H1 (cell line): ENCODE measurements around the gene MYH6. TPM values are rescaled to one million over a fixed set of nuclear protein-coding genes. Genes with fewer than 3 reads are reported as not detected.

Experiments
- CTCF ChIA-PET: fragments of 300-600 bp; sonication (Branson Sonifier 250); formaldehyde crosslinking; loops from one replicate; lab custom pipeline; 2021; ENCODE audit not compliant: partially characterized antibody; lab: Charles Lee
- POLR2A ChIA-PET: fragments of 300-600 bp; sonication (Branson Sonifier 250); formaldehyde crosslinking; loops from one replicate; lab custom pipeline; 2021; ENCODE audit warnings: inconsistent platforms; ENCODE audit not compliant: partially characterized antibody; lab: Charles Lee
- DNase-seq, 2 experiments: peaks; one replicate each; pipeline versions ENCODE4 v3.0.0 to v3.0.0-alpha.2; 2010 to 2022; ENCODE audit warnings: low spot score in 2 of 2, low read depth in 1 of 2, mixed read lengths in 1 of 2
- FAIRE-seq: peaks from 2 replicates; lab custom pipeline; 2011; peaks lifted over from hg19 to GRCh38; lab: Jason Lieb, UNC
- H2AFZ ChIP-seq: 2 replicates; pipeline ENCODE4 v1.8.1; 2012; ENCODE audit warnings: low read length, inconsistent platforms
- H2AK5ac ChIP-seq: 2 replicates; pipeline ENCODE4 v1.6.1; 2013; ENCODE audit warnings: low read depth, low read length
- H2BK120ac ChIP-seq: replicated peaks from 2 replicates; pipeline ENCODE3; 2013; ENCODE audit warnings: low read depth, low read length, inconsistent platforms
- H2BK12ac ChIP-seq: 2 replicates; pipeline ENCODE4 v1.6.1; 2013; ENCODE audit warnings: low read depth, low read length
- H2BK15ac ChIP-seq: 2 replicates; pipeline ENCODE4 v1.6.1; 2013; ENCODE audit warnings: low read length
- H2BK20ac ChIP-seq: 2 replicates; pipeline ENCODE4 v1.6.1; 2013; ENCODE audit warnings: low read length
- H2BK5ac ChIP-seq: 2 replicates; pipeline ENCODE4 v1.6.1; 2013; ENCODE audit warnings: low read depth, low read length
- H3K14ac ChIP-seq: 2 replicates; pipeline ENCODE4 v1.6.1; 2013; ENCODE audit warnings: inconsistent platforms; ENCODE audit not compliant: insufficient read length
- H3K18ac ChIP-seq: 2 replicates; pipeline ENCODE4 v1.6.1; 2013; ENCODE audit warnings: low read length; ENCODE audit errors: extremely low read depth
- H3K23ac ChIP-seq: 2 replicates; pipeline ENCODE4 v1.6.1; 2013; ENCODE audit warnings: inconsistent platforms; ENCODE audit not compliant: insufficient read length
- H3K23me2 ChIP-seq: 2 replicates; pipeline ENCODE4 v1.6.1; 2013; ENCODE audit warnings: low read depth, low read length
- H3K27ac ChIP-seq: 2 replicates; pipeline ENCODE4 v1.6.1; 2011; ENCODE audit warnings: low read depth, low read length, inconsistent platforms
- H3K27me3 ChIP-seq, 4 experiments: replicated peaks in 1 of 4; 1 replicate in 1 of 4; 2 replicates in 3 of 4; pipeline versions ENCODE4 v1.6.1 to v1.8.1; 2011 to 2013; ENCODE audit warnings: low read length in 3 of 4, mild to moderate bottlenecking in 3 of 4, inconsistent platforms in 2 of 4, mixed read lengths in 2 of 4, moderate library complexity in 1 of 4; ENCODE audit not compliant: control insufficient read depth in 3 of 4, insufficient read depth in 3 of 4; ENCODE audit errors: extremely low read depth in 1 of 4
- H3K36me3 ChIP-seq, 4 experiments: 2 replicates each; pipeline versions ENCODE4 v1.6.1 to v1.8.1; 2011 to 2013; ENCODE audit warnings: mild to moderate bottlenecking in 4 of 4, low read length in 3 of 4, moderate library complexity in 2 of 4, control low read depth in 1 of 4, inconsistent platforms in 1 of 4; ENCODE audit not compliant: insufficient read depth in 4 of 4, control insufficient read depth in 2 of 4
- H3K4ac ChIP-seq: replicated peaks from 2 replicates; pipeline ENCODE3; 2013; ENCODE audit warnings: low read length, low read depth, mixed read lengths, inconsistent platforms; ENCODE audit not compliant: insufficient read length
- H3K4me1 ChIP-seq, 4 experiments: replicated peaks in 1 of 4; 1 replicate in 1 of 4; 2 replicates in 3 of 4; pipeline versions ENCODE4 v1.6.1 to v1.8.1; 2011 to 2013; ENCODE audit warnings: low read length in 3 of 4, inconsistent platforms in 2 of 4, mixed read lengths in 1 of 4; ENCODE audit not compliant: insufficient read depth in 4 of 4, control insufficient read depth in 3 of 4
- H3K4me2 ChIP-seq, 2 experiments: 2 replicates each; pipeline versions ENCODE4 v1.6.1 to v1.8.1; 2011 to 2013; ENCODE audit warnings: low read depth in 2 of 2, low read length in 2 of 2, control low read depth in 1 of 2, inconsistent platforms in 1 of 2, mild to moderate bottlenecking in 1 of 2; ENCODE audit not compliant: insufficient read depth in 1 of 2
- H3K4me3 ChIP-seq, 4 experiments: fragments of 200-600, 300-600 bp in 1 of 4; sonication (generic), shearing (Covaris generic), sonication (Bioruptor Twin) in 1 of 4; 2 replicates each; pipeline versions ENCODE4 v1.5.1 to v1.8.1; 2011 to 2016; ENCODE audit warnings: low read length in 4 of 4, low read depth in 3 of 4, control low read depth in 2 of 4, inconsistent platforms in 2 of 4, mild to moderate bottlenecking in 2 of 4, mixed read lengths in 1 of 4, moderate library complexity in 1 of 4; ENCODE audit not compliant: insufficient read depth in 2 of 4; ENCODE audit errors: extremely low read depth in 1 of 4
- H3K56ac ChIP-seq: replicated peaks from 2 replicates; pipeline ENCODE3; 2013; ENCODE audit warnings: low read depth, mild to moderate bottlenecking, mixed read lengths, low read length, inconsistent platforms; ENCODE audit not compliant: insufficient read length
- H3K79me1 ChIP-seq: 2 replicates; pipeline ENCODE4 v1.6.1; 2013; ENCODE audit warnings: low read depth, low read length, control low read depth
- H3K79me2 ChIP-seq, 2 experiments: 2 replicates each; pipeline versions ENCODE4 v1.6.1 to v1.8.1; 2012 to 2013; ENCODE audit warnings: low read length in 2 of 2, mild to moderate bottlenecking in 2 of 2, inconsistent platforms in 1 of 2; ENCODE audit not compliant: insufficient read depth in 2 of 2, control insufficient read depth in 1 of 2
- H3K9ac ChIP-seq, 4 experiments: replicated peaks in 1 of 4; 1 replicate in 1 of 4; 2 replicates in 3 of 4; pipeline versions ENCODE4 v1.6.1 to v1.8.1; 2011 to 2013; ENCODE audit warnings: low read depth in 3 of 4, low read length in 3 of 4, control low read depth in 2 of 4, mild to moderate bottlenecking in 2 of 4, moderate library complexity in 2 of 4, inconsistent platforms in 1 of 4; ENCODE audit errors: extremely low read depth in 1 of 4
- H3K9me3 ChIP-seq, 2 experiments: 2 replicates each; pipeline versions ENCODE4 v1.6.1 to v1.8.1; 2012 to 2013; ENCODE audit warnings: mild to moderate bottlenecking in 2 of 2, moderate library complexity in 2 of 2, control low read depth in 1 of 2, inconsistent platforms in 1 of 2, low read depth in 1 of 2, low read length in 1 of 2, mixed read lengths in 1 of 2; ENCODE audit not compliant: insufficient read depth in 2 of 2
- H4K20me1 ChIP-seq, 2 experiments: replicated peaks in 1 of 2; 2 replicates each; pipeline versions ENCODE3 to v1.8.1; 2011 to 2013; ENCODE audit warnings: inconsistent platforms in 2 of 2, low read length in 2 of 2, mild to moderate bottlenecking in 1 of 2; ENCODE audit not compliant: insufficient read depth in 2 of 2, control insufficient read depth in 1 of 2
- H4K5ac ChIP-seq: 2 replicates; pipeline ENCODE4 v1.6.1; 2013; ENCODE audit warnings: low read length, low read depth, mixed read lengths, inconsistent platforms; ENCODE audit not compliant: insufficient read length
- H4K8ac ChIP-seq: 2 replicates; pipeline ENCODE4 v1.8.0; 2013; ENCODE audit warnings: mild to moderate bottlenecking, moderate library complexity, low read length, inconsistent platforms; ENCODE audit not compliant: insufficient read depth; ENCODE audit errors: extremely low read depth
- H4K91ac ChIP-seq: replicated peaks from 2 replicates; pipeline ENCODE3; 2013; ENCODE audit warnings: low read length, mixed read lengths, inconsistent platforms; ENCODE audit not compliant: insufficient read length
- ASH2L ChIP-seq: fragments of 200-600, 300-600 bp; sonication (generic); IDR thresholded peaks from one replicate; pipeline ENCODE4 v1.7.1; 2017; ENCODE audit warnings: low read length
- BACH1 ChIP-seq: IDR thresholded peaks from 2 replicates; pipeline ENCODE4 v1.6.1; 2012; ENCODE audit warnings: low read length, improper control_type of control experiment
- CHD1 ChIP-seq: IDR thresholded peaks from 2 replicates; pipeline ENCODE4 v1.6.1; 2012; ENCODE audit warnings: low read depth, low read length, improper control_type of control experiment
- JUN ChIP-seq: IDR thresholded peaks from 2 replicates; pipeline ENCODE4 v1.6.1; 2011; ENCODE audit warnings: low read depth, mild to moderate bottlenecking, improper control_type of control experiment, low read length
- POLR2A ChIP-seq, 2 experiments: IDR thresholded peaks; 1 replicate in 1 of 2; 2 replicates in 1 of 2; pipeline ENCODE4 v1.6.1; 2011; ENCODE audit warnings: low read depth in 2 of 2, low read length in 2 of 2, mild to moderate bottlenecking in 2 of 2; ENCODE audit errors: control extremely low read depth in 1 of 2
- POLR2AphosphoS5 ChIP-seq: IDR thresholded peaks from 2 replicates; pipeline ENCODE4 v1.6.1; 2011; ENCODE audit warnings: low read depth, low read length
- RBBP5 ChIP-seq: IDR thresholded peaks from 2 replicates; pipeline ENCODE4 v1.7.1; 2012; ENCODE audit warnings: low read depth, mild to moderate bottlenecking, inconsistent platforms, low read length, moderate library complexity, borderline replicate concordance
- SP1 ChIP-seq: IDR thresholded peaks from 2 replicates; pipeline ENCODE4 v1.6.1; 2011; ENCODE audit warnings: low read depth, low read length
- YY1 ChIP-seq: IDR thresholded peaks from 2 replicates; pipeline ENCODE4 v1.6.1; 2011; ENCODE audit warnings: low read depth, mild to moderate bottlenecking, low read length
- WGBS, 2 experiments: shearing (Covaris generic) in 1 of 2; methylation state at CpG; one replicate each; pipeline versions ENCODE4 v1.1.6 to v1.1.7; 2013 to 2015; ENCODE audit warnings: low lambda C conversion rate in 2 of 2, mixed read lengths in 2 of 2, inconsistent platforms in 1 of 2, low coverage in 1 of 2, missing lambda C conversion rate in 1 of 2; ENCODE audit not compliant: insufficient replicate concordance in 2 of 2, insufficient coverage in 1 of 2, insufficient read length in 1 of 2; ENCODE audit errors: extremely low coverage in 1 of 2, missing lambda C conversion rate in 1 of 2; 5-methylcytosine and 5-hydroxymethylcytosine counted together
- polyA plus RNA-seq, 7 experiments: library from polyadenylated mRNA; depleted of rRNA in 3 of 7; stranded (reverse) in 5 of 7; unstranded in 2 of 7; fragments of >200 nt in 5 of 7; fragments of 200-250 nt in 2 of 7; gene quantifications; 1 replicate in 5 of 7; 2 replicates in 1 of 7; 4 replicates in 1 of 7; pipeline versions ENCODE4 v1.2.1 to v1.2.3, GENCODE V29; 2011 to 2013; ENCODE audit warnings: missing spikeins in 2 of 7, mixed read lengths in 2 of 7
- total RNA-seq: library from RNA; stranded (reverse); fragmentation: NEBNext Ultra II Directional; extraction: Animal tissue kit (Norgen Biotek cat#: 25700); gene quantifications from 2 replicates; pipeline ENCODE4 v1.2.1, GENCODE V29; 2021

Gene MYH6
- total and polyA plus RNA-seq, 2 of the 8 experiments (the other 6 are each of a cell fraction or from before 2014, with no cell fraction given) = 0.03 TPM; not detected in 1

GRCh38 chr14:23449314-23449713, 41.2 kb upstream of the MYH6 start:
- no peaks in the 10 kb centered on the region for H3K23me2 ChIP-seq
- no peak overlapping the region for H2AFZ ChIP-seq
- H2BK20ac ChIP-seq = no peak overlapping the region
- H2BK5ac ChIP-seq = no peak overlapping the region
- H2AK5ac ChIP-seq = no peak overlapping the region
- no peaks in the 10 kb centered on the region for H3K27me3 ChIP-seq
- H3K4ac ChIP-seq = no peak overlapping the region
- 85% methylated on average over 1 of the region's 1 CpG; no CpG with 5 or more reads in 1 of the 2 experiments for WGBS, 2 experiments
- no peak overlapping the region for H3K4me2 ChIP-seq
- DNase-seq (no peak), FAIRE-seq (no peak)
- no peak overlapping the region for H4K91ac ChIP-seq
- H4K20me1 ChIP-seq = no peaks in the 10 kb centered on the region
- H2BK15ac ChIP-seq = no peak overlapping the region
- H2BK120ac ChIP-seq = no peak overlapping the region
- no peaks in the 10 kb centered on the region for H3K79me2 ChIP-seq
- TF ChIP-seq YY1 = no peak
- TF ChIP-seq CHD1 = no peak
- TF ChIP-seq ASH2L = no peak
- TF ChIP-seq POLR2A (IDR thresholded peaks at IDR 0.05; ENCODE audit: control extremely low read depth in 1 of 2, low read depth in 2 of 2, low read length in 2 of 2) = no peak
- TF ChIP-seq JUN = no peak
- TF ChIP-seq SP1 = no peak
- no peak for TF ChIP-seq BACH1
- TF ChIP-seq POLR2AphosphoS5 = no peak
- TF ChIP-seq RBBP5 = no peak
- no peak overlapping the region for H2BK12ac ChIP-seq
- H3K4me1 ChIP-seq = peaks cover 0 to 2% (median 0%) of the 10 kb centered on the region in 4 experiments; a peak in 2 of 7 replicates
- no peak overlapping the region; the same call in 1 of the 2 replicates for H3K18ac ChIP-seq
- CTCF ChIA-PET = interaction anchor here (1.2 to 2.5 kb wide), 7 partner anchors 10 to 91 kb away, joined by 3 to 11 read pairs (median 4); no protein-coding TSS in a partner anchor
- no peak overlapping the region for H3K27ac ChIP-seq
- no peak overlapping the region for H4K8ac ChIP-seq
- H3K79me1 ChIP-seq = no peaks in the 10 kb centered on the region
- no peak overlapping the region for H3K56ac ChIP-seq
- POLR2A ChIA-PET = no interaction called here
- H3K23ac ChIP-seq = no peak overlapping the region
- H3K4me3 ChIP-seq = no peak overlapping the region
- H4K5ac ChIP-seq = no peak overlapping the region
- H3K9ac ChIP-seq = no peak overlapping the region
- no peak overlapping the region for H3K14ac ChIP-seq
- no peaks in the 10 kb centered on the region; a peak in 1 of 4 replicates for H3K9me3 ChIP-seq
- no peaks in the 10 kb centered on the region for H3K36me3 ChIP-seq
